Aorta (tissue), 5 donors: ENCODE data around the gene FMN2. TPM values are rescaled to one million over a fixed set of nuclear protein-coding genes. Genes with fewer than 3 reads are reported as not detected.
A peak's percentile ranks its signal among the peaks of the same experiment; 100 is the strongest.

Source experiments
- ATAC-seq: fragments of 200-7000 bp; cut with Tn5 transposase; one replicate; pipeline ENCODE4 v1.9.1; 2022; ENCODE audit warnings: moderate library complexity; ENCODE audit not compliant: low FRiP score
- DNase-seq, 2 donors: peaks; one replicate each; pipeline ENCODE4 v3.0.0-alpha.2; 2020
- H3K27ac ChIP-seq, 2 donors: one replicate each; pipeline ENCODE4 v1.5.1; 2013; ENCODE audit warnings: low read length in 2 of 2, mild to moderate bottlenecking in 2 of 2, moderate library complexity in 2 of 2, control low read depth in 1 of 2, inconsistent platforms in 1 of 2, low read depth in 1 of 2
- H3K27me3 ChIP-seq, 2 donors: one replicate each; pipeline ENCODE4 v1.6.1; 2013; ENCODE audit warnings: control low read depth in 1 of 2, low read length in 1 of 2, mild to moderate bottlenecking in 1 of 2, moderate library complexity in 1 of 2; ENCODE audit not compliant: insufficient read depth in 2 of 2, control insufficient read depth in 1 of 2
- H3K36me3 ChIP-seq, 2 donors: one replicate each; pipeline ENCODE4 v1.6.1; 2013; ENCODE audit warnings: control low read depth in 1 of 2, low read length in 1 of 2, mild to moderate bottlenecking in 1 of 2; ENCODE audit not compliant: insufficient read depth in 2 of 2, control insufficient read depth in 1 of 2
- H3K4me1 ChIP-seq, 2 donors: one replicate each; pipeline ENCODE4 v1.6.1; 2013; ENCODE audit warnings: low read length in 2 of 2, control low read depth in 1 of 2, mild to moderate bottlenecking in 1 of 2, moderate library complexity in 1 of 2; ENCODE audit not compliant: insufficient read depth in 2 of 2, control insufficient read depth in 1 of 2
- H3K4me3 ChIP-seq, 2 donors: one replicate each; pipeline ENCODE4 v1.5.1; 2013; ENCODE audit warnings: low read length in 2 of 2, control low read depth in 1 of 2, mild to moderate bottlenecking in 1 of 2
- H3K9me3 ChIP-seq: one replicate; pipeline ENCODE4 v1.6.1; 2013; ENCODE audit warnings: mild to moderate bottlenecking, low read length; ENCODE audit not compliant: control insufficient read depth
- WGBS, 2 donors: extraction: QIAGEN DNeasy Blood & Tissue Kit; methylation state at CpG; one replicate each; pipeline ENCODE4 v1.1.7; 2013; 5-methylcytosine and 5-hydroxymethylcytosine counted together
- intact Hi-C, 2 donors: fragments of 100-400 bp; cut with DNase I; formaldehyde crosslinking; loops; one replicate each; pipeline versions ENCODE4 v1.14.2 to v1.15.0; 2022
- polyA plus RNA-seq, 2 donors: library from polyadenylated mRNA; stranded (reverse); fragments of 200-250 nt; gene quantifications; one replicate each; pipeline ENCODE4 v1.2.3, GENCODE V29; 2013
- total RNA-seq, 2 donors: library from RNA; stranded (reverse); fragmentation: NEBNext Ultra II Directional; extraction: Animal tissue kit (Norgen Biotek cat#: 25700); gene quantifications; one replicate each; pipeline ENCODE4 v1.2.1, GENCODE V29; 2021
- donor health status: healthy with polysubstance abuse.
- donor health status: Bipolar disorder and iron deficiency.
- donor health status: DM: no; HTN: no; CAD: no.
- donor health status: DM: no; HTN: no; CAD: no.
- donor health status: DM: yes; HTN: yes; CAD: no.

FMN2 gene
- total and polyA plus RNA-seq, 4 donors, result 0.10 to 1.1 (median 0.91) TPM

- no peak overlapping the region for H3K27ac ChIP-seq
- DNase-seq (no peak), ATAC-seq (peak; percentile 70)
- WGBS, 2 donors, result 62 to 64% methylated on average over 6 of the region's 6 CpGs
- no peak overlapping the region for H3K4me3 ChIP-seq
- H3K9me3 ChIP-seq, result no peaks in the 10 kb centered on the region
- intact Hi-C loops, result no loop called here
- no peaks in the 10 kb centered on the region for H3K4me1 ChIP-seq
- H3K27me3 ChIP-seq, result no peaks in the 10 kb centered on the region
- H3K36me3 ChIP-seq, result no peaks in the 10 kb centered on the region
Observed at GRCh38 chr1:240399381-240399780, 307.7 kb downstream of the FMN2 start.

DNA sequence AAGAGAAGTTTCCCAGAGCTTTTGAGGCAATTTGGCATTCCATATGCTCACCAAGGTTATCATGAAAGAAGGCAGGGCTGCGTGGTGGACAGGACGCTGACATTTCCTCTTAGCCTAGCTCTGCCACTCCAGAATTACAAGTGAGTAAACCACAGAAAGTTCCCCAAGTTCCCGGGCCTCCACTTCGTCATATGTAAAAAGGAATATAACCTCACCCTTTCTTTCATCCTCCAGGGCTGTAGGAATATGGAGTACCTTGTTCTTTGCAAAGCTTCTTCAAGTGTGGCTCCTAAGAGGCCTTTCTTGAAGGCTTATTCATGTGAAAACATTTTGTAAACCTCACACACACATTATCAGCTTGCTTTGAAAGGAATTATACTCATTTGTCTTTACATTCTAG, 310.0 kb downstream of the FMN2 start:
- Histone ChIP-seq H3K36me3 (no peaks in the 10 kb centered on the region), H3K9me3 (no peaks in the 10 kb centered on the region), H3K27me3 (no peaks in the 10 kb centered on the region), H3K27ac (no peak overlapping the region), H3K4me3 (no peak overlapping the region), H3K4me1 (no peaks in the 10 kb centered on the region)
- ATAC-seq (no peak), DNase-seq (no peak)
- WGBS, 2 donors, result 28 to 31% methylated on average over 4 of the region's 4 CpGs
- intact Hi-C loops, result no loop called here

DNA sequence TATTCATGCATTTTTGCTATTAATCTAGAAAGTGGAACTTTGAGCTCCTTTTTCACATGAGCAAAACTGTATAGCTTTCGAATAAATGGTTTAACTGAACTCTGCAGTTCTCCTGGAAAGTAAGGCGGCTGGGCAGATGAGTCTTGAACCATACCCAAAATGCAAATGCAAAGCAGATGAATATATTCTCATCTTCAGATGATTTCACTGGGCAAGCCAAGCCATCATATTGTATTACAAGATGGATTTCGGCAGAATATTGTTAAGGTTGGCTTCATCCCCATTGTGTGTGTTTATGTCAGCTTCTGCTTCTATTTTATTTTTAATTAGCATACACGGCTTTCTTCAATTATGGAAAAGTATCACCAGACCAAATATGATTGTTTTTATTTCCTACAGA, 310.6 kb downstream of the FMN2 start:
- Histone ChIP-seq H3K27ac (no peak overlapping the region), H3K4me3 (no peak overlapping the region), H3K27me3 (no peaks in the 10 kb centered on the region), H3K9me3 (no peaks in the 10 kb centered on the region), H3K4me1 (no peaks in the 10 kb centered on the region), H3K36me3 (no peaks in the 10 kb centered on the region)
- 53 to 72% methylated on average over 4 of the region's 4 CpGs for WGBS, 2 donors
- intact Hi-C loops, result no loop called here
- ATAC-seq (no peak), DNase-seq (no peak)

DNA sequence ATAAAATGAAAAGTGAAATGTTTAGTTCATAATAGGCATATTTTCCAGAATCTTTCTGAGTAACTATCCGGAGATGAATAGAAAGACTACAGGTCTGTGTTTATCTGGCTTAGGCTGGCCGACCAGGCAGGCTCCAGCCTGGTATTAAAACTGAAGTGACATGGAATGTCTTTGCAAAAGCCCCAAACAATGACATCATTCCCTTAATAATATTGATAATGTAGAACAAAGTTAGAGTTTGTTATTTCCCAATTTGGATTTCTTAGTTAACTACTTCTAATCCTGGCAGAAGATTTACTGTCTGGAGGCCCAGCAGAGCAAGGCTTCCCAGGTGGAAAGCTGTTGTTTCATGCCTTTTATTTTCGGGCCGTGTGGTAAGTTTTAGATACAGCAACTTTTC, 312.6 kb downstream of the FMN2 start:
- no peak overlapping the region for H3K4me3 ChIP-seq
- intact Hi-C loops, result no loop called here
- H3K4me1 ChIP-seq, result no peaks in the 10 kb centered on the region
- H3K27ac ChIP-seq, result no peak overlapping the region
- H3K36me3 ChIP-seq, result no peaks in the 10 kb centered on the region
- no peaks in the 10 kb centered on the region for H3K27me3 ChIP-seq
- WGBS, 2 donors, result 27 to 39% methylated on average over 4 of the region's 4 CpGs
- ATAC-seq (no peak), DNase-seq (no peak)
- H3K9me3 ChIP-seq, result no peaks in the 10 kb centered on the region

DNA sequence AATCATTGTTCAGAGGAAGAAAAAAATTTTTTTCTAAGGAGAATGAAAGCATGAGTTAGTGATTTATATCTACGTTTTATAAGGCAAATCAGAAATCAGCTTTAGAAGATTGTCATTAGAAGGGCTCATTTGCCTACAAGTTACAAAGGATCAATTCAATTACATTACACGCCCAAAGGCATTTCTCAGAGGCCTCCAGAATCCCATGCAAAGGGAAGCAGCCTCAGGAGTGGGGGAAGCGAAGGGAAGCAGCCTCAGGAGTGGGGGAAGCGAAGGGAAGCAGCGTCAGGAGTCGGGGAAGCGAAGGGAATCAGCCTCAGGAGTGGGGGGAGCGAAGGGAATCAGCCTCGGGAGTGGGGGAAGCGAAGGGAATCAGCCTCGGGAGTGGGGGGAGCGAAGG, 314.1 kb downstream of the FMN2 start:
- Histone ChIP-seq H3K9me3 (no peaks in the 10 kb centered on the region), H3K4me3 (no peak overlapping the region), H3K27ac (no peak overlapping the region), H3K4me1 (no peaks in the 10 kb centered on the region), H3K27me3 (no peaks in the 10 kb centered on the region), H3K36me3 (no peaks in the 10 kb centered on the region)
- no peak for ATAC-seq
- intact Hi-C loops, result no loop called here
- 87 to 89% methylated on average over 12 of the region's 12 CpGs for WGBS, 2 donors
- no peak for DNase-seq

GRCh38 chr1:240407407-240407806, 315.7 kb downstream of the FMN2 start:
- Histone ChIP-seq H3K27ac (no peak overlapping the region), H3K4me1 (no peaks in the 10 kb centered on the region), H3K9me3 (no peaks in the 10 kb centered on the region), H3K36me3 (no peaks in the 10 kb centered on the region), H3K27me3 (no peaks in the 10 kb centered on the region), H3K4me3 (no peak overlapping the region)
- intact Hi-C loops, result no loop called here
- DNase-seq (no peak), ATAC-seq (no peak)
- WGBS, 2 donors, result 89 to 93% methylated on average over 5 of the region's 5 CpGs

GRCh38 chr1:240409615-240410014, 317.9 kb downstream of the FMN2 start:
- Histone ChIP-seq H3K27me3 (no peaks in the 10 kb centered on the region), H3K9me3 (no peaks in the 10 kb centered on the region), H3K4me1 (no peaks in the 10 kb centered on the region), H3K4me3 (no peak overlapping the region), H3K36me3 (no peaks in the 10 kb centered on the region), H3K27ac (no peak overlapping the region)
- intact Hi-C loops, result no loop called here
- ATAC-seq, result no peak
- no peak for DNase-seq

DNA sequence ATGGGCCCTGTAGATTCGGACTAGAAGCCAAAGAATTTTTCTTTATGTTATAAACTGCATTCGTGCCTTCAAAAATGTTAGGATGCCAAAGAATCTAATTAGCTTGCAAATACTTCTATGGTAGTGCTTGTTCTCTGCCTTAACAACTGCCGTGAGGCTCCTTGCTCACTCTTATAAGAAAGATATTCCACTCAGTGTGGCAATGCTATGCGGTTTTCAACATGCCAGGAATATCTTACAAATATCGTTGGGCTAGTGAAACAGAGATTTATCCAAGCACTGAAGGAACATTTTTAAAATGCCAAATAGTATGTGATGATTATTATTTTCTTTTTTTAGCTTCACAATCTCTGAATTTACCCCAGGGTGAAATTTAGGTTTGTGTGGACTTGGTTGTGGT, 322.0 kb downstream of the FMN2 start:
- no peaks in the 10 kb centered on the region for H3K4me1 ChIP-seq
- no peak overlapping the region for H3K4me3 ChIP-seq
- no peak for DNase-seq
- no peak overlapping the region for H3K27ac ChIP-seq
- H3K27me3 ChIP-seq, result no peaks in the 10 kb centered on the region
- H3K36me3 ChIP-seq, result no peaks in the 10 kb centered on the region
- WGBS, 2 donors, result 60 to 71% methylated on average over 5 of the region's 5 CpGs
- no peak for ATAC-seq
- H3K9me3 ChIP-seq, result no peaks in the 10 kb centered on the region
- intact Hi-C loops, result no loop called here

- no peak overlapping the region for H3K4me3 ChIP-seq
- no peaks in the 10 kb centered on the region for H3K4me1 ChIP-seq
- H3K36me3 ChIP-seq, result no peaks in the 10 kb centered on the region
- no peaks in the 10 kb centered on the region for H3K9me3 ChIP-seq
- H3K27me3 ChIP-seq, result no peaks in the 10 kb centered on the region
- no peak for ATAC-seq
- 82 to 83% methylated on average over 6 of the region's 6 CpGs for WGBS, 2 donors
- H3K27ac ChIP-seq, result no peak overlapping the region
- DNase-seq, result no peak
- intact Hi-C loops, result no loop called here
Observed at GRCh38 chr1:240414237-240414636, 322.6 kb downstream of the FMN2 start.
